Stimulated activated naive CD4-positive, alpha-beta T cell treated with Interleukin-2 at 50 U/mL for 16 hours (primary cell): Measurements from ENCODE around the gene PRTN3.
"Not testable (repeated sequence)": the region's sequence is repeated elsewhere in the genome, so short reads cannot be mapped to it uniquely, and the experiment has no call there.

Source experiments
- DNase-seq: peaks from one replicate; lab custom pipeline; 2025; lab: John Stamatoyannopoulos, UW

Gene PRTN3

DNA sequence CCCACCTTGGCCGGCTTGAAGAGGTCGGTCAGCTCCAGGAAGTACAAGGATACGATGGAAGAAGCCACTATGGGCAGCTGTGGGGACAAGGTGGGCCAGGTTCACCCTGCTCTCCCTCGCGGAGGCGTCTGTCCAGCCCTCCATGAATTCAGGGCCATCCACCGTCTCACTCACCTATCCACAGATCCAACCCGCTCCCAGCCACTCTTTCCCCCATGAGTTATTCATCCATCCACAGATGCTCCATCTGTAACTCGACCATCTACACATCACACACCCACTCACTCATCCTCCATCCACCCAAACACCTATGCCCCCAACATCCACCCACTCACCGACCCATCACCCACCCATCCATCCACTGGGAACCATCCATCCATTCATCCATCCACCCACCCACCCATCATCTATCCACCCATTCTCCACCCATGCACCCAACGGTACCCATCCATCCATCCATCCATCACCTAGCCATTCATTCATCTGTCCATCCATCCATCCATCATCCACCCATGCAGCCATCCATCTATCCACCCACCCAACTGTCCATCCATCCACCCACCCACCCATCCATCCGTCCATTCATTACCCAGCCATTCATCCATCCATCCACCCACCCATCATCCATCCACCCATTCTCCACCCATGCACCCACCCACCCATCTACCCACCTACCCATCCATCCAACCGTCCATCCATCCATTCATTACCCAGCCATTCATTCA is 24.9 kb upstream of the PRTN3 start:
- no peak for DNase-seq

DNA sequence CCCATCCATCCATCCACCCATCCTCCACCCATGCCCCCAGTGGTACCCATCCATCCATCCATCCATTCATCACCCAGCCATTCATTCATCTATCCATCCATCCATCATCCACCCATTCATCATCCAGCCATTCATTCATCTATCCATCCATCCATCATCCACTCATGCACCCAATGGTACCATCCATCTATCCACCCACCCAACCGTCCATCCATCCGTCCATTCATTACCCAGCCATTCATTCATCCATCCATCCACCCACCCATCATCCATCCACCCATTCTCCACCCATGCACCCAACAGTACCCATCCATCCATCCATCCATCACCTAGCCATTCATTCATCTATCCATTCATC is 24.3 kb upstream of the PRTN3 start:
- DNase-seq = no peak

DNA sequence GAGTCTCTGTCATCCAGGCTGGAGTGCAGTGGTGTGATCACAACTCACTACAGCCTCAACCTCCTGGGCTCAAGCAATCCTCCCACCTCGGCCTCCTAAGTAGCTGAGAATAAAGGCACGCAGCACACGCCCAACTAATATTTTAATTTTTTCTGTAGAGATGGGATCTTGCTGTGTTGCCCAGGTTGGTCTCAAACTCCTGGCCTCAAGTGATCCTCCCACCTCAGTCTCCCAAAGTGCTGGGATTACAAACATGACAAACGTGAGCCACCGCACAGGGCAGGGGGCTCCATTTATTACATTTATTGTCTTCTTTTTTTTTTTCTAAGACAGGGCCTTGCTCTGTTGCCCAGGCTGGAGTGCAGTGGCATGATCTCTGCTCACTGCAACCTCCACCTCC is 20.6 kb upstream of the PRTN3 start:
- not testable (repeated sequence) for DNase-seq

DNA sequence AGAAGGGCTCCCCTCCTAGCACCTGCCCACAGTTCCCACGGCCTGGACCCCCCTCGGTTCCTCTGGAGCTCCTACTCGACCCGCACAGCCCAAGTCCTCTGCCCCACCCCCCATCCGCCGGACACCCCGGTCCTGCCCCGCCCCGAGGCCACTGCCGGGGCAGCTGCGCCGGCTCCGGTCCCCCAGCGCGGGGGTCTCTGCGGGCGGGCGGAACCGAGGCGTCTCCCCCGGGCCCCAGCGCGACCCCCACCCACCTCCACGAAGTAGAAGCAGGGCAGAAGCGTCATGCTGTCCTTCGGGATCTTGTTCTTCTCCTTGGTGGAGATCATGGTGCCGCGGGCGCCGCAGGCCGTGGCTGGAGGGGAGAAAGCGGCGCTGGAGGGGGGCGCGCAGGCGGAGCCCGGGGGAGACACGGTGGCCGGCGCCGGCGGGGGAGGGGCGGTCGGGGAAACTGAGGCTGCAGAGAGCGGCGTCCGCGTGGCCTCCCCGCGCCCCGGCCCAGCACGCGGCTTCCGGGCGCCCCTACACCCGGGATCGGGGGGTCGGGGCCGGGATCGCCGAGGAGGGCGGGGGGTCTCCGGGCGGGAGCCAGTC is 19.5 kb upstream of the PRTN3 start:
- DNase-seq = no peak

DNA sequence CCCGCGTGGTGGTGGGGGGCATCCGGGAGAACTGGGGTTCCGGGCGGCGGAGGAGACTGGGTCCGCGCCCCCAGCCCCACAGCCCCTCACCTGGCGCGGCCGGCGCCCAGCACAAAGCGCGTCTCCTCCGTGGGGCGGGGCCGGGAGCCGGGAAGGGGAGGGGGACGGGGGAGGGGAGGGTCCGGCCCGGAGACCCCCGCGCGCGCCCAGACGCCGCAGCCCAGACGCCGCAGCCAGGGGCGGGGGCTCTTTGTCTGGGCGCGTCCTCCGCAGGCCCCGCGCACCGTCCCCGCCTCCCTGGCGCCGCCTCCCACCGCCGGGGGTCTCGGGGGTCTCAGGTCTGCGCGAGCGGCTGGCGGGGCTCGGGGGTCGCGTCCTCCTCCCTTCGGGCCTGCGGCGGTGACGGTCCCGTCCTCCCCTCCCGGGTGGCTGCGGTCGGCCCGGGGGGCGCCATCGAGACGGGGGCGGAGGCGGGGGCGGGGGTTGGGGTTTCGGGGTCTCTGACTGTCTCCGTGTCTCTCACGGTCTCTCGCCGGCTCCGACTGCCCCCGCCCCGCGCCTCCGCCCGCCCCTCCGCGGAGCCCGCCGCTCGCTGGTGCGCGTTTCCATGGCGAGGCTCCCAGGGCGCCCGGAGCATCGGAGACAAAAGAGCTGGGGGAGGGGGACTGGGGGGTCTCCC is 18.8 kb upstream of the PRTN3 start, which contains the start of gene PLPPR3:
PLPPR3 (minus strand) TSS at position 131 of the 679 bp plus-strand sequence. CDS start 396 bp downstream, outside the sequence.
- no peak for DNase-seq

DNA sequence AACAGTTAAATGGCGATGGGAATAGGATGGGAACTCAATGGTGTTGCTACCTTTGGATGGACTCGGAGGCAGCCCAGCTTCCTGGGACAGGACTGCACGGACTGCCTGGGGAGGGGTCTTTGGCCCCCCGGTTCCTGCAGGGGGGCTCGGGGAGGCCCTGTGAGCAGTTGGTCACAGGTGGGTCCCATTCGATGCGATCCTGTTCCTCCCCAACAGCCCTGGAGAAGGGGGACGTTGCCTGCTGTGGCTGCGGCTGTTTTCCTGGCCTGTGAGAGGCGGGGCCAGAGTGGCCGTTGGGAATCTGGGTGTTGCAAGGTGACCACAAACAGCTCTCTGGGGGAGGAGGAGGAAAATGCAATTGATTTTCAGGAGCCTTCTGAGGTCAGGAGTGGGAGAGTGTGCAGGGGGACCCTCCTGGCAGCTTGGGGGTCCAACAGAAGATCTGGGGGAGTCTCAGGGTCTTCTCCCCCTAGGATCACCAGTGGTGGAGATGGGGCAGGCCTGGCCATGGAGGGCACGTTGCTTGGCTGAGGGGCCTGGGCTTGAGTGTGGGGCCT is 17.2 kb upstream of the PRTN3 start:
- DNase-seq = no peak

DNA sequence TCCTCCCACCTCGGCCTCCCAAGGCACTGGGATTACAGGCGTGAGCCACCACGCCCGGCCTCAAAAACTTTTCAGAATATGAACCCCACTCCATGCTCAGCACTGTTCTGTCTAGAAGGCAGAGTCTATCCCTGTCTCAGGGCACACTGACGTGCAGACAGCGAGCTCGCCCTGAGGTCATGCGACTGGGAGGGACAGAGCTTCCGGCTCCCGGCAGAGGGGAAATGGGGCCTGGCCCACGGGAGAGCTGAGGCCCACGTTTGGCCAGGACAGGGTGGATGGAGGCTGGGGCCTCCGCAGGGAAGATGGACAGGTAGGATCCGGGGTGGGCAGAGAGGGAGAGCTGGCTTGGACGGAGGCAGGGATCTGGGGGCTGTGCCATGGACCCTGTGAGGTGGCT is 15.9 kb upstream of the PRTN3 start:
- no peak for DNase-seq

DNA sequence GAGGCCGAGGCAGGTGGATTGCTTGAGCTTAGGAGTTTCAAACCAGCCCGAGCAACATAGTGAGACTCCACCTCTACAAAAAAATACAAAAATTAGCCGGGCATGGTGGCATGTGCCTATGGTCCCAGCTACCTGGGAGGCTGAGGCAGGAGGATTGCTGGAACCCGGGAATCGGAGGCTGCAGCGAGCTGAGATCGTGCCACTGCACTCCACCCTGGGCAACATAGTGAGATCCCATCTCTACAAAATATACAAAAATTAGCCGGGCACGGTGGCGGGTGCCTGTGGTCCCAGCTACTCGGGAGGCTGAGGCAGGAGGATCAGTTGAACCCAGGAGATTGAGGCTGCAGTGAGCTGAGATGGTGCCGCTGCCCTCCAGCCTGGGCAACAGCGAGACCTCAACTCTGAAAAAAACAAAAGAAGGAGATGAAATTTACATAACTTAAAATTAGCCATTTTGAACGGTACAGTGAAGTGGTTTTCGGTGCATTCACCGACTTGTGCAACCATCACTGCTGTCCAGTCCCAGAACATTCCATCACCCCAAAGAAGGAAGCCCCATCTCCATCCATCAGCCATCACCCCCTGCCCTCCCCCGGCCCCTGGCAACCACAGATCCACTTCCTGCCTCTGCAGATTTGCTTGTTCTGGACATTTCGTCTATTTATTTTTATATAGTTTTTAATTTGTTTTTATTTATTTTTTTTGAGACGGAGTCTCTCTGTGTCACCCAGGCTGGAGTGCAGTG is 14.7 kb upstream of the PRTN3 start:
- no peak for DNase-seq

DNA sequence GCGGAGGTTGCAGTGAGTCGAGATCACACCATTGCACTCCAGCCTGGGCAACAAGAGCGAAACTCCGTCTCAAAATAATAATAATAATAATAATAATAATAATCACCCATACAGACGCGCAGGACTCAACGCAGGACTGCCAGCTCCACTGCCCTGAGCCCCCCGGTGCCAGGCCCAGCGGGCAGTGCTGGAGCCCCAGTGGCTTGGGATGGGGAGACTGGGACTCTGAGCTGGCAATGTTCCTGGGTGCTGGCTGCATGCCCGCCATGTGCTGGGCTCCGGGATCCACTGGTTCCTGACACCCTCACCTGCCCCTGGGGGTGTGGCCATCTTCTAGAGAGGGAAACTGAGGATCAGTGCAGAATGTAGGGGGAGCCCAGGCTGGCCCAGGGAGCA is 13.5 kb upstream of the PRTN3 start:
- DNase-seq = no peak

DNA sequence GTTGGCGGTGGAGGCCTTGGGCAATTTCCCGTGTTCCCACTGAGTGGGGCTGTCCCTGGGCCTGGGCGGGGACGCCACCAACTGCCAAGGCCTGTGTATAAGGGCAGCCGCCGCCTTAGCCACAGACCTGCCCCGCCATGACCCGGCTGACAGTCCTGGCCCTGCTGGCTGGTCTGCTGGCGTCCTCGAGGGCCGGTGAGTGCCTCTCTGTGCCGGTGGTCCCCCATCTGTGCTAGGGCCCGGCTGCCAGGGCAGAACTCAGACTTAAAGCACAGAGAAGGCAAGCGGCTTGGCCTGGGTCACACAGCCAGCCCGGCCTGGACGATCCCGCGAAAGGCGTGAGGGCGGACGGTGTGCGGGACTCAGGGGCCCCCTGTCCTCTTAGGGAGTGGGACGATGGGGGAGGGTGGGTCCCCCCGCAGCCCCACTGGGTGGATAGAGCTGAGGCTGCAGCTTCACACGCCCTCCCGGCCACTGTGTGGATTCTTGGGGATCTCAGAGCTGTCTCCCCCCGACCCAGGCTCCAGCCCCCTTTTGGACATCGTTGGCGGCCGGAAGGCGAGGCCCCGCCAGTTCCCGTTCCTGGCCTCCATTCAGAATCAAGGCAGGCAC is 13.0 kb upstream of the PRTN3 start, which contains the start of gene AZU1:
AZU1 (plus strand) TSS at position 128 of the 612 bp plus-strand sequence; CDS start at position 138, 10 bp downstream.
- DNase-seq = no peak

DNA sequence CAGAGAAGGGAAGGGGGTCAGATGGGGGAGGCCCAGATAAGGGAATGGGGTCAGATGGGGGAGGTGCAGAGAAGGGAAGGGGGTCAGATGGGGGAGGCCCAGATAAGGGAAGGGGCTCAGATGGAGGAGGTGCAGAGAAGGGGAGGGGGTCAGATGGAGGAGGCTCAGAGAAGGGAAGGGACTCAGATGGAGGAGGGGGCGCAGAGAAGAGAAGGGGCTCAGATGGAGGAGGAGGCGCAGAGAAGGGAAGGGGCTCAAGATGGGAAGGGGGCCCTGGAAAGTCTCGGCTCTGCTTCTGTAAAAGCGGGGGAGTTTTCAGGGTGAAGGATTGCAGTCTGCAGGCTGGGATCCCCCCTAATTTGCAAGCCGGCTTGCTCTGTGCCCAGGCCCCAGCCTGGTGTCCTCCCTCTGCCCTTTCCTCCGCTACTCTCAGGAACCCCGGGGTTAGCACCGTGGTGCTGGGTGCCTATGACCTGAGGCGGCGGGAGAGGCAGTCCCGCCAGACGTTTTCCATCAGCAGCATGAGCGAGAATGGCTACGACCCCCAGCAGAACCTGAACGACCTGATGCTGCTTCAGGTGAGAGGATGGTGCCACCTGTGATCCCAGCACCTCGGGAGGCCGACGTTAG is 11.6 kb upstream of the PRTN3 start:
- no peak for DNase-seq

DNA sequence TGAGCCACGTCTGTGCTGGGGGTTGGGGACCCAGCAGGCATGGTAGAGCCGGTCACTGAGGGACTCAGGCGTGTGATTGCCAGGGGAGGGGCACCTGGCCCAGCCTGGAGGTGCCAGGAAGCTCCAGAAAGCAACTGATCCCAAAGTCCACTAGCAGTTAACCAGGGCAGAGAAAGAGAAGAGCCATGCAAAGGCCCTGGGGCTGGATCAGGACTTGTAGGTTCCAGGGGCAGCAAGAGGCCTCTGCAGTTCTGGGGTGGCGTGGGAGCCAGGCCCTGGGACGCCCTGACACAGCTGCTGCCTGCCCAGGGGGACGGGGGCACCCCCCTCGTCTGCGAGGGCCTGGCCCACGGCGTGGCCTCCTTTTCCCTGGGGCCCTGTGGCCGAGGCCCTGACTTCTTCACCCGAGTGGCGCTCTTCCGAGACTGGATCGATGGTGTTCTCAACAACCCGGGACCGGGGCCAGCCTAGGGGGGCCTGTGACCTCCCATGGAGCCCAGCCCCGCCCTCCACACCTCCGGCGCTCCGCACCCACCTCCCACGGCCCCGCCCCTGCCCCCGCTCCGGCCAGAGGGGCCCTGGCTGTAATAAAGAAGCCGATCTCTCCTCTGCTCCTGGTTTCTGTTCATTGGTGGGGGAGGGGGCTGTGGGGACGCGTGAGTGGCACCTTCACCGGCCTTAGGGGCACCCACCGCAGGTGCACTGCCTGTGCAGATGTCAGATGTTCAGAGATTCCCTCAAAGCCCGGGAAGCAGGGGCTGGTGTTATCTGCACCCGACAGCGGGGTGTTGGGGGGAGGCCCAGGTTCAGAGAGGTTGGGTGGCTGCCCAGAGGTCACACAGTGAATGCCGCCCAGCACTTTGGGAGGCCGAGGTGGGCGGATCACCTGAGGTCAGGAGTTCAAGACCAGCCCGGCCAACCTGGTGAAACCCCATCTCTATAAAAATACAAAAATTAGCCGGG is 9.1 kb upstream of the PRTN3 start:
- no peak for DNase-seq

DNA sequence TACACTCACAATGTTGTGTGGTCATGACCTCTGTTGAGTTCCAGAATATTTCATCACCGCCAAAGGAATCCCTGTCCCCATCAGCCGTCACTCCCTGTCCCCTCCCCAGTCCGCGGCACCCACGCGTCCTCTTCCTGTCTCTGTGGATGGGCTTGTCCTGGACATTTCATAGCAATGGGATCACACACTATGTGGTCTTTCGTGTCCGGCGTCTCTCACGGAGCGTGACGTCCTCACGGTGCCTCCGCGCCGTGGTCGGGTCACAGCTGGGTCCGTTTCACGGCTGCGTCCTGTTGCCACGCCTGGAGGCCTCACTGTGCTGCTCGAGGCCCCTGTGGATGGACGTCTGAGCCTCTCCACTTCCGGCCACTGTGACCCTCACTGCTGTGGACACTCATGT is 6.6 kb upstream of the PRTN3 start:
- DNase-seq = no peak

DNA sequence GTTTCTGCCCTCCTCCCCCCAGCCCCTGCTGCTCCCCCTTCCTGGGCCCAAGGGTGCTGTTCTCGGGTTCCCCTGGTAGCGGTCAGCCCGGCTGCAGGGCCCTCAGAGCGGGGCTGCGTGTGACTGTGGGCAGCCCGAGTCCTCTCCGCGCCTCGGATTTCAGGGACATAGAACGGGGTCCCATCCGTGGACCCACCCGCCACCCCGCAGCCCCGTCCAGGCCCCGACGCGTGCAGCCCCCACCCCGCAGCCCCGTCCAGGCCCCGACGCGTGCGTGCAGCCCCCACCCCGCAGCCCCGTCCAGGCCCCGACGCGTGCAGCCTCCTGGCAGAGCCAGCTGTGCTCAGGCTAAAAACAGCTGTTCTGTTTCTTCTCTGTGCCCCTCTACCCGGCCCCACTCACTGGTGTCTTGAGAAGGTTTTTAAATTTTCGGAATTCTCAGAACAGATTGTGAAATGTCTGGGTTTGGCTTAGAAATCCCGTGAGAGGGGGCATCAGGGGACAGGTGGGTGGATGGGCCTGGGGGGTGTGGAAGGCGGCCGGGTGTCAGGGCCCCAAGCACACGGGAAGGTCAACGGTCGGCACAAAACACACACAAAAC is 5.5 kb upstream of the PRTN3 start:
- no peak for DNase-seq

DNA sequence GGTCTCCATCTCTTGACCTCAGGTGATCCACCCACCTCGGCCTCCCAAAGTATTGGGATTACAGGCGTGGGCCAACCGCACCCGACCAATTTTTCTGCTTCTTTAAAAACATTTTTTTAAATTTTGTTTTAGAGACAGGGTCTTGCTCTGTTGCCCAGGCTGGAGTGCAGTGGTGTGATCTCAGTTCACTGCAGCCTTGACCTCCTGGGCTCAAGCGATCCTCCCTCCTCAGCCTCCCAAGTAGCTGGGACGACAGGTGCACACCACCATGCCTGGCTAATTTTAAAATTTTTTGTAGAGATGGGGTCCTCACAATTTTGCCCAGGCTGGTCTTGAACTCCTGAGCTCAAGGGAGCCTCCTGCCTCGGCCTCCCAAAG is 2.0 kb downstream of the PRTN3 start:
- not testable (repeated sequence) for DNase-seq

DNA sequence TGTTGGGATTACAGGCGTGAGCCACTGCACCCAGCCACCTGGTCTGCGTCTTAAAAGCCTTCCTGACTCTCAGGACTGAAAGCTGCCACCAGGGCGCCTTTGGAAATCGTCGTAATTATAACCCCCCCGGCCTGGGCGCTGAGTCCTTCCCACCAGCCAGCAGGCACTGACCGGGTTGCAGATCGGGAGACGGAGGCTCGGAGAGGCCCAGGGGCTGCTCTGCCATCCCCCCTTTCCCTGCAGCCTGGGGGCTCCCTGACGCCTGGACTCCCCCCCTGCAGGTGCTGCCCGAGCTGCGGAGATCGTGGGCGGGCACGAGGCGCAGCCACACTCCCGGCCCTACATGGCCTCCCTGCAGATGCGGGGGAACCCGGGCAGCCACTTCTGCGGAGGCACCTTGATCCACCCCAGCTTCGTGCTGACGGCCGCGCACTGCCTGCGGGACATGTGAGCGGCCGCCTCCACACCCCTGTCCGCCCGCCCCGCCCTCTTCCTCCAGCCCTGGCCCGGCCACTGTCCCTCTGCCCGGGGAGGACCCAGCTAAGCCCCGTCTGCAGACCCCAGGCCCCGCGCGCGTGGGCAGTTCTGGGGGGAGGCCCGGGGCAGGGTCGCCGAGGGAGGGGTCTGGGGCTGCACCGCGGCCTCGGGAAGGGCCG is 2.5 kb downstream of the PRTN3 start:
- no peak for DNase-seq

DNA sequence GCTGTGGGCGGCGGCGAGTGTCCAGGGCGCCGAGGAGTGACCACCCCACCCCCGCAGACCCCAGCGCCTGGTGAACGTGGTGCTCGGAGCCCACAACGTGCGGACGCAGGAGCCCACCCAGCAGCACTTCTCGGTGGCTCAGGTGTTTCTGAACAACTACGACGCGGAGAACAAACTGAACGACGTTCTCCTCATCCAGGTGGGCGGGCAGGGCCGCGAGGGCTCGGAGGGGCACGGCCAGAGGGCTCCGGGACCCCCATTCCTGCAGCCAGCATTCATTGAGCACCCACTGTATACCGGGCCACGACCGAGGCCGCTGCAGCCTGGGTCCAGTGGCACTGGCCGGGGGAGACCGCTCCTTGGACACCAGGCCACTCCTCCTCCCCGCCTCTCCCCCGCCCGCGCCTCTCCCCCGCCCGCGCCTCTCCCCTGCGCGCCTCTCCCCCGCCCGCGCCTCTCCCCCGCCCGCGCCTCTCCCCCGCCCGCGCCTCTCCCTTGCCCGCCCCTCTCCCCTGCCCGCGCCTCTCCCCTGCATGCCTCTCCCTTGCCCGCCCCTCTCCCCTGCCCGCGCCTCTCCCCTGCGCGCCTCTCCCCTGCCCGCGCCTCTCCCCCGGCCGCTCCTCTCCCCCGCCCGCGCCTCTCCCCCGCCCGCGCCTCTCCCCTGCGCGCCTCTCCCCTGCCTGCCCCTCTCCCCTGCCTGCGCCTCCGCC is 3.2 kb downstream of the PRTN3 start:
- no peak for DNase-seq

DNA sequence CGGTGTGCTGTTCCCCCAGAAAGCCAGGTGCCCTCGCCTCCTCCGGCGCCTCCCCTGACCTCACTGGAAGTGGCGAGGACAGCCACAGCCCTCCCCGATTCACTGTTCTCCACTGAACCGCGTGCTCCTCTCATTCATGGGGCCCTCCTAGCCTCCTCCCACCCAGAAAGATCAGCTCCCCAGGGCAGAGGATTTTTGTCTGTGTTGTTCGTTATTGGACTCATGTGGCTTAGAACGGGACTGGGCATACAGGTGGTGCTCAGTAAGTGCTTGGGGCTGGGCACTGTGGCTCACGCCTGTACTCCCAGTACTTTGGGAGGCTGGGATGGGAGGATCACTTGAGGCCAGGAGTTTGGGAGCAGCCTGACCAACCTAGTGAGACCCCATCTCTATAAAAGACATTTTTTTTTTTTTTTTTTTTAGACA is 3.8 kb downstream of the PRTN3 start:
- DNase-seq = no peak
